Muscle layer of duodenum (tissue), 2 donors: ENCODE data around the gene OR10G3.
A peak's percentile ranks its signal among the peaks of the same experiment; 100 is the strongest.

Experiments used
- H3K27ac ChIP-seq: one replicate; pipeline ENCODE4 v1.7.0; 2013; ENCODE audit warnings: mild to moderate bottlenecking, low read length
- H3K27me3 ChIP-seq: one replicate; pipeline ENCODE4 v1.7.0; 2013; ENCODE audit warnings: low read depth, mild to moderate bottlenecking, control low read depth, low read length
- H3K36me3 ChIP-seq, 2 donors: one replicate each; pipeline ENCODE4 v1.7.0; 2013; ENCODE audit warnings: low read length in 2 of 2, control low read depth in 1 of 2, mild to moderate bottlenecking in 1 of 2; ENCODE audit not compliant: insufficient read depth in 2 of 2, control insufficient read depth in 1 of 2
- H3K4me1 ChIP-seq, 2 donors: one replicate each; pipeline ENCODE4 v1.7.0; 2013; ENCODE audit warnings: low read length in 2 of 2, mild to moderate bottlenecking in 2 of 2, control low read depth in 1 of 2, moderate library complexity in 1 of 2; ENCODE audit not compliant: insufficient read depth in 2 of 2, control insufficient read depth in 1 of 2
- H3K4me3 ChIP-seq, 2 donors: one replicate each; pipeline ENCODE4 v1.7.0; 2013; ENCODE audit warnings: low read length in 2 of 2, low read depth in 1 of 2, mild to moderate bottlenecking in 1 of 2
- H3K9me3 ChIP-seq, 2 donors: one replicate each; pipeline ENCODE4 v1.7.0; 2013; ENCODE audit warnings: low read length in 2 of 2, control low read depth in 1 of 2, mild to moderate bottlenecking in 1 of 2; ENCODE audit not compliant: control insufficient read depth in 1 of 2
- donor health status: healthy.

The OR10G3 gene

DNA sequence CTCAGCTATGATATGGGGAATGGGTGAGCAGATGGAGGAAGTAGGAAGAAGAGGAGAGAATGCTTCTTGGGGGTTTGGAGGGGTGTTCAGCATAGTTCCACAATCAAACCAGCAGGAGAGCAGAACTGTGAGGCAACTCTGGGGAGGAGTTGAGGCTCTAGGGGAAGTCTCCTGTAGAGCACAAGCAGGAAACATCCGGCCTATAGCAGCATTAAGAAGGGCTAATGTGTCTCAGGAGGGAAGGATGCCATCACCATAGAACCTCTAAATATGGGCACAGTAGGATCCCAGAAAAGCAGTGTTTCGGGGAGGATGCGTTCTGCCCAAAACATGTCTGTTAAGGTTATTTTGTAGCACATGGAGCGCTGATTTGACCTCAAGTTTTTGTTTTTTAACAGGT is 45.3 kb downstream of the OR10G3 start:
- Histone ChIP-seq H3K9me3 (no peaks in the 10 kb centered on the region), H3K4me3 (no peak overlapping the region), H3K27ac (no peak overlapping the region), H3K4me1 (no peaks in the 10 kb centered on the region), H3K27me3 (peaks cover 6% of the 10 kb centered on the region), H3K36me3 (no peaks in the 10 kb centered on the region)

DNA sequence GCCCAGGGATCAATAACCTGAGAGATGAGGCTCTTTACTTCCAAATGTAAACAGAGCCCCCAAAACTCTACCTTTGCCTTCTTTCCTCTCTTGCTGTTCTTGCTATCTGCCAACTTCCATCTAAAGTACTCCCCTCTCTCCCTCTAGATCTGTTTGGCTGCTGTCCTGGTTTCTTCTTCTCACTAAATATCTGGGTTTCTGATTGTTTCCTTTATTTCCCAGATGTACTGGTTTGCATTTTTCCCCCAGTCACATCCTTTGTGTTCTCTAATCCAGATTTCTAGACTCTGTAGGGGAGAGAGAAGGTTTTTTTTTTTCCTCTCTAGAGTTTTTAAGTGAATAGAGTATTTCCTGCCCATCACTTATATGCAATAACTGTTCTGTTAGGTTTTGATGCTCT is 46.6 kb downstream of the OR10G3 start:
- H3K4me1 ChIP-seq: no peaks in the 10 kb centered on the region
- H3K4me3 ChIP-seq: no peak overlapping the region
- no peak overlapping the region for H3K27ac ChIP-seq
- no peaks in the 10 kb centered on the region for H3K36me3 ChIP-seq
- H3K27me3 ChIP-seq: peaks cover 6% of the 10 kb centered on the region
- H3K9me3 ChIP-seq: no peaks in the 10 kb centered on the region

DNA sequence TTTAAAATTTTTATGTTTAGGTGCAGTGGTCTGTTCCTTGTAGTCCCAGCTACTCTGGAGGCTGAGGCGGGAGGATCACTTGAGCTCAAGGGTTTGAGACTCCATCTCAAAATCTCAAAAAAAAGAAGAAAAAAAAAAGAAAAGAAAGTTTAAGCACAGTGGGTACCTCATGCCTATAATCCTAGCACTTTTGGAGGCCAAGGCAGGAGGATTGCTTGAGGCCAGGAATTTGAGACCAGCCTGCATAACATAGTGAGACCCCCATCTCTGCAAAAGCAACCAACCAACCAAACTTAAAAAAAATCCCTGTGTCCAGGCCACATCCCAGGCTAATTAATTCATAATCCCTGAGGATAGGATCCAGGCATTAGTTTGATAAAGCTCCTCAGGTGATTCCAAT is 50.4 kb downstream of the OR10G3 start:
- Histone ChIP-seq H3K9me3 (no peaks in the 10 kb centered on the region), H3K27ac (no peak overlapping the region), H3K27me3 (no peaks in the 10 kb centered on the region), H3K4me3 (no peak overlapping the region), H3K36me3 (peaks cover 0 to under 1% of the 10 kb centered on the region in 2 donors), H3K4me1 (peaks cover 0 to 17% of the 10 kb centered on the region in 2 donors)

DNA sequence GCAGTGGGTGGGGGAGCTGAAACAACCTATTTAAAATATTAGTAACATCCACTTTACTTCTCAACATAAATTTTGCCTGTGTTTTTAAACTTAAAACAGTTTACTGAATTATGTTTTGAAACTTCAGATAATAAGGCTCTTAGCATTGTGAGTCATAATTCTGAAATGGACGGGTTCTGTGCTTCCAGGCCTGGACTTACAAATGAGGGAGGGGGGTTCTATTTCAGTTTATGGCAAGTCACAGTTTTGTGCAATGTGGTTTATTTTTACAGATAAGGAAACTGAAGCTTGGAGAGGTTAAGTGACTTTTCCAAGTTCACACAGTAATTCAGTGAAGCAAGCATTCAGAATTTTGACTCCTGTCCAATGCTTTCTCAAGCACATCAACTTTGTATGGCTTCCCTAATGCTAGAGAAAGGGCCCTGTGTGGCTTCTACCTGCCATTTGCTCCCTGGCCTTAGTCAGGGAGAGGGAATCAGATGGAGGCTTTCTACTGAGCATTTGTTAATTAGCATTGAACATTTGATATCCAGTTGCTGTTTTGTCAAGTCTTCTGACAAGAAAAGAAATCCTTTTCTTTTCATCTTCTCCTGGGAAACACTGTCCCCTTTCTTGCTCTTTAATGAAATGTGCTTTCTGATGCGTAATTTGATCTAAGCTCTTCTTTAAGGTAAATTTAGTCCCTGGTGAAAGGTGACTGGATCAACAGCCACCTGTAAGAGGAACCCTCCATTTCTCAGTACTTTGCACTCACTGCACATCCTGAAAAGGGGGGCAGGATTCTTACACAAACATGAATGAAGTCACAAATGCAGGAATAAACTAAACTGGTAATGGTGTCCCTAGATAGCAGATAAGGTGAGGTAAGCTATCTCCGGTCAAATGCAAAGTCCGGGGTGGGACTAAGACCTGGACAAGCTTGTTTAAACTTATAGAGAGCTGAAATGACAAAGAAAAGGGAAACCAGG is 51.2 kb downstream of the OR10G3 start:
- Histone ChIP-seq H3K4me3 (no peak overlapping the region), H3K4me1 (peaks cover 0 to 26% of the 10 kb centered on the region in 2 donors), H3K27me3 (no peaks in the 10 kb centered on the region), H3K27ac (no peak overlapping the region), H3K9me3 (no peaks in the 10 kb centered on the region), H3K36me3 (peaks cover 0 to 6% of the 10 kb centered on the region in 2 donors)

GRCh38 chr14:21527318-21527679 is 52.6 kb downstream of the OR10G3 start:
- no peak overlapping the region for H3K27ac ChIP-seq
- H3K4me1 ChIP-seq: peaks cover 0 to 35% of the 10 kb centered on the region in 2 donors
- H3K27me3 ChIP-seq: no peaks in the 10 kb centered on the region
- H3K9me3 ChIP-seq: no peaks in the 10 kb centered on the region
- H3K36me3 ChIP-seq: peaks cover 0 to 14% of the 10 kb centered on the region in 2 donors
- H3K4me3 ChIP-seq: no peak overlapping the region

DNA sequence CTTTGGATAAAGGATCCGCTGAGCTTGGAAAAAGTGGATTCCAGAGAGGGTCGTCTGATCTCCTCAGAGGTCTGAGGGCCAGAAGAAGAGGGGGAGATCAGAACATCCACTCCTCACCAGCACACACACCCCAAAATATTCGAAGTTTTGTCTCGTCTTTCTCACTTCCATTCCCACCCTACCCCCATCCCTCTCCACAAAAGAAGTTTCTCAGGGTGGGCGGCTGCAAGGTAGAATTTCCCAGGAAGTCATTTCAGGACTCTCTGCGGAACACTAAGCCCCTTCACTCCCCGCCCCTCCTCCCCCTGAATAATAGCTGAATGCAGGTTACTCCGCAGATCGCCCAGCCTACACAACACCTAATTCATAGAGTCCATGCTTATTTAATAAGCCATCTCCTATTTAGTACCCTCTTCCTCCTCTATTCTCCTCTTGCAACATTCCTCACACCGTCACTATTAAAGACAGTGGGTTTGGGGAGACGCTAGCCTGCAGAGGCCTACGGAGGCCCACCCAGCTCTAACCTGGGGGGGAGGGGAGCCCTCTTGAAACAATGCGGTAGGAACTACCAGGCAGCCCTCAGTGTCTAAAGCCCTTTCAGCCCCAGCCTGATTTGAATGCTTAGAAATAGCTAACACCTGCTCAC is 53.1 kb downstream of the OR10G3 start:
- Histone ChIP-seq H3K27ac (peak overlapping the region; percentile 39), H3K36me3 (peaks cover 0 to 14% of the 10 kb centered on the region in 2 donors), H3K4me1 (peaks cover 0 to 40% of the 10 kb centered on the region in 2 donors), H3K4me3 (peak overlapping the region; percentile 67 to 86), H3K27me3 (no peaks in the 10 kb centered on the region), H3K9me3 (no peaks in the 10 kb centered on the region)

DNA sequence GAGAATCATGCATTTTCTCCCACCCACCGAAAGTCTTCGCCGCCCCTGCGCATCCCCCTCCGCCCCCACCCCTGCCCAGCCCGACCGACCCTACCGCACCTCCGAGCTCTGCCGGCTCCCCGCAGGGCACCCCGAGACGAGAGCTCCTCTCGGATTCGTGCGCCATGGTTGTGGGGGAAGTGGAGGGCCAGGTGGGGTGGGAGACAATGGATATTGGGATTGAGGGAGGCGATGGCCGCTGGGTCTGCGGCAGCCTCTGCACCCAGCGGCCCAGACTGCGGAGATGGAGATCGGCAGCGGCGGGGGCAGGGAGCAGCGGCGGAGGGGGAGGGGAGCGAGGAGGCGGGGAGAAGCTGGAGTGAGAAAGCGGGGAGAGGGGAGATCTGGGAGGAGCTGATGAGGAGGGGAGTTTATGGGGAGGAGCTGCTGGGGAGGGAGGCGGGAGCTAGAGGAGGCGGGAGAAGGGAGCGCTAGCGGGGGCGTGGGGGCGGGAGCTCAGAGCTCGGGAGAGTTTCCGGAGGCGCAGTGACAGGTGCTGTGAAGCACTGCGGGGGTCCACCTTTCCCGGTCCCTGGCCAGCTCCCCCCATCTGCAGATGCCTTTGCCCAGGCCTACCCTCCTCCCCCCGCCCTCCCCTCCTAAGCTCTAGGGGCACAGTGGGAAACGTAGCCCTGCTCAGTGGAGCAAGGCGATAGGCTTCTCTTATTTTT is 53.8 kb downstream of the OR10G3 start, which contains the start of gene SALL2:
Gene SALL2, minus strand, starts transcription at position 385 of the 710 bp plus-strand sequence. Its CDS starts 219 bp downstream, at position 166.
- H3K27ac ChIP-seq: peak within 1 kb of the TSS; percentile 39
- H3K27me3 ChIP-seq: no peaks in the 10 kb centered on the region
- H3K4me3 ChIP-seq: peak within 1 kb of the TSS; percentile 67 to 86
- peaks cover 0 to 47% of the 10 kb centered on the region in 2 donors for H3K4me1 ChIP-seq
- H3K9me3 ChIP-seq: no peaks in the 10 kb centered on the region
- H3K36me3 ChIP-seq: peaks cover 0 to 14% of the 10 kb centered on the region in 2 donors

- peak overlapping the region; percentile 67 to 86 for H3K4me3 ChIP-seq
- H3K27me3 ChIP-seq: no peaks in the 10 kb centered on the region
- H3K4me1 ChIP-seq: peaks cover 0 to 49% of the 10 kb centered on the region in 2 donors
- H3K27ac ChIP-seq: no peak overlapping the region
- H3K36me3 ChIP-seq: peaks cover 0 to 14% of the 10 kb centered on the region in 2 donors
- H3K9me3 ChIP-seq: no peaks in the 10 kb centered on the region
Measured at GRCh38 chr14:21525571-21525961, 54.3 kb downstream of the OR10G3 start.

DNA sequence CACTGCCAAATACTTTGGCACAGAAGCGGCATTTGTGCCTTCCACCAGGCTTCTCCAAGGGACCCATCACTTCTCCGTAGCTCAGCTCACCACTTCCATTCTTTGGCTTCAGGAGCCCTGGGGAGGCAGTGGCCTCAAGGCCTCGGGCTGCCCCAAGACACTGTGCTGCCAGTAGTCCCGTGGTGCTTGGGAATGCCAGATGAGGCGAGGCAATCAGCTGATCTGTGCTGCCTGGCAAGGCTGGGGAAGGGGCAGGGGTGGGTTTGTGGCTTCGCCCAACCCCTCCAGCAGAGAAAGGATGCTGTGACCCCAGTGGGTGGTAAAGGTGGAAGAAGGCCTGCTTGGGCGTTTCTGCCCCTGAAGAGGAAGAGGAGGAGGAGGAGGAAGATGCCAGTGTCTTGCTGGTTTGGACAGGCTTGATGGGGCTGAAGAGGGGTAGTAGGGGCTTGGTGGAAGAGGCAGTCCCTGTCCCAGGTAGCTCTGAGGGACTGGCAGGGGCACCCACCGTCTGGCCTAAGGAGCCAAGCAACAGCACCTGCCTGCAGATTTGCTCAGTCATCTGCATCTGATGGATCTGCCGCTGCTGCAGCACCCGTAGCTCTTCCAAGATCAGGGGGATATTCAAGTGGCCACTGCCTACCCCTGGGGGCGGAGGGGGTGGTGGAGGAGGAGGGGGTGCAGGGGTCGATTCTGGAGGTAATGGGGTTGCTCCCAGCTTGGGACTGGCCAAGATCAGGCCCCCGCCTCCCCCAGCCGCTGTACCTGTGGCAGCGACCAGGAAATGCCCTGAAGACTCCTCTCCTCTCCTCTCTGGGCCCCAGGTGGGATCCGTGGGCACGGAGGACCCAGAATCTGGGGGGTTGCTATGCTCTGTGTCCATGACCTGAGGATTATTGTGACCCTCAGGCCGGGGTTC is 55.0 kb downstream of the OR10G3 start:
- Histone ChIP-seq H3K36me3 (peaks cover 0 to 14% of the 10 kb centered on the region in 2 donors), H3K27me3 (no peaks in the 10 kb centered on the region), H3K27ac (no peak overlapping the region), H3K9me3 (no peaks in the 10 kb centered on the region), H3K4me3 (peak overlapping the region; percentile 67 to 86), H3K4me1 (peaks cover 0 to 49% of the 10 kb centered on the region in 2 donors)

DNA sequence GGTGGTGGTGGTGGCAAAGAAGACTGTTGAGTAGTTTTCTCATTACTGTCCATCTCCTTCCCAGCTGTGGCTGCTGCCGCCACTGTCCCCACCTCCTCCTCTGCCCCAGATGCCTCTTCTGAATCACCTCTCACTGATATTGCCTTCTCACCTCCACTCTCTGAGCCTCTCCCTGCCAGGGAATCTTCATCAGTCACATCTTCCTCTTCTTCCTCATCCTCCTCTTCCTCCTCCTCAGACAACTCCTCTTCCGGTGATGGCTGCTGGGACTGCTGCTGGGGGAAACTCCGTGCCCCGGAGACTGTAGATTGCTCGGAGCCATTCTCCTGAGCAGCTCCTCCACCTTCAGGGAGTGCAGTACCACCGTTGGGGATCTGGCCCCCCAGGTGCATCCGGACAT is 56.7 kb downstream of the OR10G3 start:
- Histone ChIP-seq H3K4me3 (no peak overlapping the region), H3K9me3 (no peaks in the 10 kb centered on the region), H3K4me1 (peaks cover 3 to 49% of the 10 kb centered on the region in 2 donors), H3K36me3 (peaks cover 0 to 14% of the 10 kb centered on the region in 2 donors), H3K27me3 (no peaks in the 10 kb centered on the region), H3K27ac (no peak overlapping the region)
